ENCODE measurements around the gene CLMN.

GRCh38 chr14:95196826-95197545 is 122.7 kb downstream of the CLMN start:
- TF ChIP-seq, protein P1, sequence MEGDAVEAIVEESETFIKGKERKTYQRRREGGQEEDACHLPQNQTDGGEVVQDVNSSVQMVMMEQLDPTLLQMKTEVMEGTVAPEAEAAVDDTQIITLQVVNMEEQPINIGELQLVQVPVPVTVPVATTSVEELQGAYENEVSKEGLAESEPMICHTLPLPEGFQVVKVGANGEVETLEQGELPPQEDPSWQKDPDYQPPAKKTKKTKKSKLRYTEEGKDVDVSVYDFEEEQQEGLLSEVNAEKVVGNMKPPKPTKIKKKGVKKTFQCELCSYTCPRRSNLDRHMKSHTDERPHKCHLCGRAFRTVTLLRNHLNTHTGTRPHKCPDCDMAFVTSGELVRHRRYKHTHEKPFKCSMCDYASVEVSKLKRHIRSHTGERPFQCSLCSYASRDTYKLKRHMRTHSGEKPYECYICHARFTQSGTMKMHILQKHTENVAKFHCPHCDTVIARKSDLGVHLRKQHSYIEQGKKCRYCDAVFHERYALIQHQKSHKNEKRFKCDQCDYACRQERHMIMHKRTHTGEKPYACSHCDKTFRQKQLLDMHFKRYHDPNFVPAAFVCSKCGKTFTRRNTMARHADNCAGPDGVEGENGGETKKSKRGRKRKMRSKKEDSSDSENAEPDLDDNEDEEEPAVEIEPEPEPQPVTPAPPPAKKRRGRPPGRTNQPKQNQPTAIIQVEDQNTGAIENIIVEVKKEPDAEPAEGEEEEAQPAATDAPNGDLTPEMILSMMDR (IDR thresholded peaks at IDR 0.05), result no peak
- TF ChIP-seq POLR2A (IDR thresholded peaks at IDR 0.05; ENCODE audit: low read depth) (no peak), POLR2AphosphoS5 (IDR thresholded peaks at IDR 0.05) (no peak), EP300 (IDR thresholded peaks at IDR 0.05) (no peak)

All from esophagus muscularis mucosa (tissue), 4 donors.